ENCODE measurements around the gene CUBN. TPM values are rescaled to one million over a fixed set of nuclear protein-coding genes. Genes with fewer than 3 reads are reported as not detected.

Gene CUBN
- total RNA-seq (1 to 10 TPM in 8 of 9 donors, under 1 TPM in 1; 0.41 to 9.3 (median 1.4) TPM), polyA plus RNA-seq (1 to 10 TPM in 2 of 3 donors, under 1 TPM in 1; 0.88 to 1.4 (median 1.2) TPM)
- long read RNA-seq, donor 1 = 0 reads
- long read RNA-seq, donor 2 = 0 reads
- long read RNA-seq, donor 3 = 0 reads
- long read RNA-seq, donor 4 = 0 reads
- long read RNA-seq, donor 5 = 0 reads
- long read RNA-seq, donor 6 = 0 reads
- long read RNA-seq, donor 7 = 0 reads
- long read RNA-seq, donor 8 = 0 reads
- long read RNA-seq, donor 9 = 0 reads
- long read RNA-seq, donor 10 = 0 reads

GRCh38 chr10:17129741-17130140 lies at the start of gene CUBN:
TSS of gene CUBN (minus strand) at chr10:17129811. CDS start at chr10:17129765, 46 bp downstream.
- Histone ChIP-seq H3K27me3 (no peaks in the 10 kb centered on the region), H3K4me3 (no peak within 1 kb of the TSS), H3K9me3 (replicated peaks in 1 of 3) (no peaks in the 10 kb centered on the region), H3K36me3 (replicated peaks in 1 of 2) (no peaks in the 10 kb centered on the region), H3K4me1 (replicated peaks in 1 of 2) (no peaks in the 10 kb centered on the region), H3K27ac (no peak within 1 kb of the TSS)
- DNase-seq = no peak
- TF ChIP-seq POLR2A (IDR thresholded peaks at IDR 0.05) = no peak
- TF ChIP-seq CTCF (IDR thresholded peaks at IDR 0.05) = no peak
- 94 to 96% (median 96%) methylated on average over 1 of the region's 1 CpG for whole genome bisulfite sequencing, 4 donors
- intact Hi-C loops (cut with DNase I) = no loop called here

GRCh38 chr10:17179002-17179401 lies 49.4 kb upstream of the CUBN start:
- Histone ChIP-seq H3K4me1 (replicated peaks in 1 of 2) (peaks cover 7% of the 10 kb centered on the region in 2 donors), H3K9me3 (replicated peaks in 1 of 3) (no peaks in the 10 kb centered on the region), H3K27me3 (no peaks in the 10 kb centered on the region), H3K4me3 (no peak overlapping the region), H3K27ac (no peak overlapping the region), H3K36me3 (replicated peaks in 1 of 2) (no peaks in the 10 kb centered on the region)
- no peak for TF ChIP-seq CTCF (IDR thresholded peaks at IDR 0.05)
- TF ChIP-seq POLR2A (IDR thresholded peaks at IDR 0.05) = no peak
- DNase-seq = no peak
- intact Hi-C loops (cut with DNase I) = no loop called here
- 39 to 72% (median 46%) methylated on average over 3 of the region's 3 CpGs for WGBS, 4 donors

- no peak overlapping the region for H3K4me3 ChIP-seq
- WGBS, 4 donors = 92 to 100% (median 97%) methylated on average over 1 of the region's 1 CpG
- DNase-seq = no peak
These were observed 48.4 kb upstream of the CUBN start for GRCh38 chr10:17178006-17178405.

GRCh38 chr10:17177014-17177413 lies 47.4 kb upstream of the CUBN start:
- no peaks in the 10 kb centered on the region for H3K9me3 ChIP-seq (replicated peaks in 1 of 3)
- H3K36me3 ChIP-seq (replicated peaks in 1 of 2) = no peaks in the 10 kb centered on the region
- no peaks in the 10 kb centered on the region for H3K27me3 ChIP-seq
- 94 to 100% (median 95%) methylated on average over 1 of the region's 1 CpG for WGBS, 4 donors
- no peak overlapping the region for H3K27ac ChIP-seq
- intact Hi-C loops (cut with DNase I) = no loop called here
- peaks cover 7% of the 10 kb centered on the region in 2 donors for H3K4me1 ChIP-seq (replicated peaks in 1 of 2)
- no peak overlapping the region for H3K4me3 ChIP-seq
- TF ChIP-seq POLR2A (IDR thresholded peaks at IDR 0.05) (no peak), CTCF (IDR thresholded peaks at IDR 0.05) (no peak)
- DNase-seq = no peak

More at GRCh38 chr10:17178006-17178405, 48.4 kb upstream of the CUBN start:
- intact Hi-C loops (cut with DNase I) = no loop called here
- peaks cover 7% of the 10 kb centered on the region in 2 donors for H3K4me1 ChIP-seq (replicated peaks in 1 of 2)
- no peaks in the 10 kb centered on the region for H3K27me3 ChIP-seq
- H3K9me3 ChIP-seq (replicated peaks in 1 of 3) = no peaks in the 10 kb centered on the region
- no peak for TF ChIP-seq CTCF (IDR thresholded peaks at IDR 0.05)
- no peak for TF ChIP-seq POLR2A (IDR thresholded peaks at IDR 0.05)
- H3K27ac ChIP-seq = no peak overlapping the region
- H3K36me3 ChIP-seq (replicated peaks in 1 of 2) = no peaks in the 10 kb centered on the region
